ENCODE data around the gene UNC119B.

UNC119B gene

GRCh38 chr12:120741476-120742421, 31.5 kb downstream of the UNC119B start:
- no peak for DNase-seq

GRCh38 chr12:120744922-120745493, 34.8 kb downstream of the UNC119B start:
- no peak for DNase-seq

- no peak for DNase-seq
Measured at GRCh38 chr12:120748242-120748641, 38.0 kb downstream of the UNC119B start.

GRCh38 chr12:120749256-120749655, 39.0 kb downstream of the UNC119B start:
- no peak for DNase-seq

- DNase-seq: no peak
Measured at GRCh38 chr12:120750806-120751205, 40.5 kb downstream of the UNC119B start.

GRCh38 chr12:120751389-120751788, 41.1 kb downstream of the UNC119B start:
- no peak for DNase-seq

GRCh38 chr12:120754792-120755191, 44.5 kb downstream of the UNC119B start:
- no peak for DNase-seq

- DNase-seq: no peak
Measured at GRCh38 chr12:120755269-120755668, 45.0 kb downstream of the UNC119B start.

- no peak for DNase-seq
Measured at GRCh38 chr12:120757226-120757742, 47.0 kb downstream of the UNC119B start.

GRCh38 chr12:120757949-120758348, 47.7 kb downstream of the UNC119B start:
- no peak for DNase-seq

GRCh38 chr12:120758798-120759590, 48.7 kb downstream of the UNC119B start:
- no peak for DNase-seq

GRCh38 chr12:120759591-120760348, 49.5 kb downstream of the UNC119B start:
- no peak for DNase-seq

- DNase-seq: peak; percentile 43
Measured at GRCh38 chr12:120760349-120761254, 50.3 kb downstream of the UNC119B start.

- no peak for DNase-seq
Measured at GRCh38 chr12:120761519-120761934, 51.3 kb downstream of the UNC119B start.

- no peak for DNase-seq
Measured at GRCh38 chr12:120762086-120762485, 51.8 kb downstream of the UNC119B start.

GRCh38 chr12:120763250-120763649, 53.0 kb downstream of the UNC119B start:
- no peak for DNase-seq

- DNase-seq: no peak
Measured at GRCh38 chr12:120764816-120765215, 54.6 kb downstream of the UNC119B start.

GRCh38 chr12:120766566-120766965, 56.3 kb downstream of the UNC119B start:
- DNase-seq: no peak

- no peak for DNase-seq
Measured at GRCh38 chr12:120767071-120768024, 57.1 kb downstream of the UNC119B start.

- no peak for DNase-seq
Measured at GRCh38 chr12:120771097-120771496, 60.8 kb downstream of the UNC119B start.
